Activated CD8-positive, alpha-beta memory T cell treated with anti-CD3 and anti-CD28 coated beads, Interleukin-2, amount 50 U/mL, for 48 hours (primary cell): ENCODE measurements around the gene NFKB2.

Source experiments
- DNase-seq: peaks from one replicate; pipeline ENCODE4 v3.0.0-alpha.2; 2020

NFKB2 gene

GRCh38 chr10:102409604-102410428 is 14.3 kb downstream of the NFKB2 start:
- no peak for DNase-seq

GRCh38 chr10:102410429-102411073 is 15.0 kb downstream of the NFKB2 start:
- DNase-seq = peak; percentile 79

- peak; percentile 54 for DNase-seq
These were observed 16.1 kb downstream of the NFKB2 start for GRCh38 chr10:102411341-102412255.

- peak; percentile 51 for DNase-seq
These were observed 16.8 kb downstream of the NFKB2 start for GRCh38 chr10:102412293-102412692.

GRCh38 chr10:102413053-102413705 is 17.7 kb downstream of the NFKB2 start:
- peak; percentile 71 for DNase-seq

GRCh38 chr10:102413806-102414561 is 18.5 kb downstream of the NFKB2 start:
- no peak for DNase-seq

- no peak for DNase-seq
These were observed 19.2 kb downstream of the NFKB2 start for GRCh38 chr10:102414749-102415148.

GRCh38 chr10:102416283-102416682 is 20.8 kb downstream of the NFKB2 start:
- DNase-seq = no peak

- no peak for DNase-seq
These were observed 21.2 kb downstream of the NFKB2 start for GRCh38 chr10:102416695-102417094.

- DNase-seq = no peak
These were observed 23.2 kb downstream of the NFKB2 start, which contains the start of gene PSD for GRCh38 chr10:102418622-102419268. PSD (minus strand) TSS chr10:102418785; CDS start chr10:102417038, 1,747 bp downstream.

GRCh38 chr10:102419269-102420180 is 24.0 kb downstream of the NFKB2 start:
- DNase-seq = peak; percentile 90

GRCh38 chr10:102420181-102420713 is 24.7 kb downstream of the NFKB2 start:
- peak; percentile 62 for DNase-seq

GRCh38 chr10:102420714-102421506 is 25.4 kb downstream of the NFKB2 start, which contains the start of gene FBXL15:
FBXL15 (plus strand) TSS chr10:102420836; CDS start chr10:102421130, 294 bp downstream.
- peak; percentile 99 for DNase-seq

GRCh38 chr10:102421507-102421756 is 25.9 kb downstream of the NFKB2 start:
- DNase-seq = no peak

GRCh38 chr10:102421757-102422512 is 26.4 kb downstream of the NFKB2 start:
- DNase-seq = no peak

- peak; percentile 81 for DNase-seq
These were observed 27.1 kb downstream of the NFKB2 start for GRCh38 chr10:102422545-102423129.

GRCh38 chr10:102423372-102423968 is 28.0 kb downstream of the NFKB2 start:
- DNase-seq = no peak
